Glutamatergic neuron (in vitro differentiated cells): ENCODE measurements around the gene SORD. TPM values are rescaled to one million over a fixed set of nuclear protein-coding genes. Genes with fewer than 3 reads are reported as not detected.
A peak's percentile ranks its signal among the peaks of the same experiment; 100 is the strongest.
"Not testable (repeated sequence)": the region's sequence is repeated elsewhere in the genome, so short reads cannot be mapped to it uniquely, and the experiment has no call there.

ENCODE experiments used
- DNase-seq: peaks from one replicate; pipeline ENCODE4 v3.0.0; 2022
- H3K27ac Mint-ChIP-seq: one replicate; pipeline ENCODE4 v1.8.0; 2020; ENCODE audit warnings: mild to moderate bottlenecking, mixed read lengths, inconsistent platforms; ENCODE audit not compliant: unreplicated experiment
- H3K27me3 Mint-ChIP-seq: one replicate; pipeline ENCODE4 v1.8.0; 2020; ENCODE audit warnings: mild to moderate bottlenecking, moderate library complexity, mixed read lengths, inconsistent platforms; ENCODE audit not compliant: unreplicated experiment
- H3K36me3 Mint-ChIP-seq: one replicate; pipeline ENCODE4 v1.8.0; 2020; ENCODE audit warnings: mild to moderate bottlenecking, mixed read lengths, inconsistent platforms; ENCODE audit not compliant: unreplicated experiment
- H3K4me1 Mint-ChIP-seq: one replicate; pipeline ENCODE4 v1.8.0; 2020; ENCODE audit warnings: mild to moderate bottlenecking, low read depth, mixed read lengths, inconsistent platforms; ENCODE audit not compliant: unreplicated experiment
- H3K4me3 Mint-ChIP-seq: one replicate; pipeline ENCODE4 v1.8.0; 2020; ENCODE audit warnings: mild to moderate bottlenecking, mixed read lengths, inconsistent platforms; ENCODE audit not compliant: unreplicated experiment
- H3K9me3 Mint-ChIP-seq: one replicate; pipeline ENCODE4 v1.8.0; 2020; ENCODE audit warnings: mild to moderate bottlenecking, moderate library complexity, mixed read lengths, inconsistent platforms; ENCODE audit not compliant: unreplicated experiment
- CTCF ChIP-seq: fragments of 200-600 bp; sonication (generic); IDR thresholded peaks from one replicate; pipeline ENCODE4 v1.5.0; 2021; ENCODE audit not compliant: partially characterized antibody, unreplicated experiment
- total RNA-seq: library from RNA; stranded (reverse); fragmentation: NEBNext Ultra II Directional; extraction: Animal tissue kit (Norgen Biotek cat#: 25700); gene quantifications from one replicate; pipeline ENCODE4 v1.2.1, GENCODE V29; 2021; ENCODE audit not compliant: unreplicated experiment

The SORD gene
- total RNA-seq, 1 donor from 2014 or later, result 29.1 TPM

DNA sequence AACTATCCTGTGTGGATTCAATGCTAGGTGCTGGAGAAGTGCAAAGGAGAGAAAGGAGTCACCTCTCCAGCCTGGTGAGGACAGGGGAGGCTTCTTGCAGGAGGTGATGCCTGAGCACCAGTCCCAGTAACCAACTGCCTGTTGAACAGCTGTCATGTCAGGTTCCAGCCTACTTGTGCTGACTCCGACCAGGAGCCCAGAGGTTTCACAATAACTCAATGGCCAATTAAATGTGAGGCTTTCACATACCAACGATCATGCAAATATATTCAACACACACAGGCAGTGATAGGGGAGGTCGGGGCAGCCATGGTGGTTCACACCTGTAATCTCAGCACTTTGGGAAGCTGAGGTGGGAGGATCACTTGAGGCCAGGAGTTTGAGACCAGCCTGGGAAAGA, 7.7 kb downstream of the SORD start:
- Mint-ChIP-seq H3K9me3 (peaks cover 3% of the 10 kb centered on the region), H3K36me3 (peaks cover 14% of the 10 kb centered on the region)

GRCh38 chr15:45031522-45032028, 8.6 kb downstream of the SORD start:
- not testable (repeated sequence) for DNase-seq, H3K27me3 Mint-ChIP-seq, H3K27ac Mint-ChIP-seq, H3K9me3 Mint-ChIP-seq, H3K4me3 Mint-ChIP-seq, H3K4me1 Mint-ChIP-seq
- H3K36me3 Mint-ChIP-seq, result peaks cover 14% of the 10 kb centered on the region

More for the DNA sequence above, 7.7 kb downstream of the SORD start:
- DNase-seq, result no peak
- no peak overlapping the region for H3K27ac Mint-ChIP-seq
- peaks cover 1% of the 10 kb centered on the region for H3K27me3 Mint-ChIP-seq
- no peaks in the 10 kb centered on the region for H3K4me1 Mint-ChIP-seq
- TF ChIP-seq CTCF, result no peak
- no peak overlapping the region for H3K4me3 Mint-ChIP-seq

DNA sequence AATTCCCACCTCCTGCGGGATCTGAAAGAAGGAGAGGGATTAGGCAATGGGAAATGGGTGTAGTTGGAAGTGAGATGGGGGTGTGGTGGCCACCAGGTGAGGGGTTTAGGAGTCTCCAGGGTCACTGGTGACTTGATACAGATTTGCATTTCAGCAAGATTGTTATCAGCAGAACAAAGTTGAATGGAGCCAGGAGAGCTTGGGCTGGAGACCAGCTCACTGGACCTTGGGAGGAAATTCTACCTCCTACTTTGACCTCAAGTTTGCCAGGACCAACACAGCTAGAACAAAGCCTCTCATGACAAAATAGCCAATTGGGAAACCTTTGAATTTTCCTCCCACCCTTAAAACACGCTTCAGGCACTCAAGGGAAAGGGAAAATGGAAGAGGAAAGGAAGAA, 9.5 kb downstream of the SORD start:
- H3K27ac Mint-ChIP-seq, H3K27me3 Mint-ChIP-seq, H3K4me3 Mint-ChIP-seq, H3K9me3 Mint-ChIP-seq, H3K4me1 Mint-ChIP-seq, DNase-seq: not testable (repeated sequence)
- peaks cover 14% of the 10 kb centered on the region for H3K36me3 Mint-ChIP-seq

- H3K27me3 Mint-ChIP-seq, H3K4me3 Mint-ChIP-seq, DNase-seq, H3K4me1 Mint-ChIP-seq, H3K27ac Mint-ChIP-seq, H3K9me3 Mint-ChIP-seq: not testable (repeated sequence)
- peaks cover 10% of the 10 kb centered on the region for H3K36me3 Mint-ChIP-seq
Measured at GRCh38 chr15:45034087-45034486, 11.1 kb downstream of the SORD start.

DNA sequence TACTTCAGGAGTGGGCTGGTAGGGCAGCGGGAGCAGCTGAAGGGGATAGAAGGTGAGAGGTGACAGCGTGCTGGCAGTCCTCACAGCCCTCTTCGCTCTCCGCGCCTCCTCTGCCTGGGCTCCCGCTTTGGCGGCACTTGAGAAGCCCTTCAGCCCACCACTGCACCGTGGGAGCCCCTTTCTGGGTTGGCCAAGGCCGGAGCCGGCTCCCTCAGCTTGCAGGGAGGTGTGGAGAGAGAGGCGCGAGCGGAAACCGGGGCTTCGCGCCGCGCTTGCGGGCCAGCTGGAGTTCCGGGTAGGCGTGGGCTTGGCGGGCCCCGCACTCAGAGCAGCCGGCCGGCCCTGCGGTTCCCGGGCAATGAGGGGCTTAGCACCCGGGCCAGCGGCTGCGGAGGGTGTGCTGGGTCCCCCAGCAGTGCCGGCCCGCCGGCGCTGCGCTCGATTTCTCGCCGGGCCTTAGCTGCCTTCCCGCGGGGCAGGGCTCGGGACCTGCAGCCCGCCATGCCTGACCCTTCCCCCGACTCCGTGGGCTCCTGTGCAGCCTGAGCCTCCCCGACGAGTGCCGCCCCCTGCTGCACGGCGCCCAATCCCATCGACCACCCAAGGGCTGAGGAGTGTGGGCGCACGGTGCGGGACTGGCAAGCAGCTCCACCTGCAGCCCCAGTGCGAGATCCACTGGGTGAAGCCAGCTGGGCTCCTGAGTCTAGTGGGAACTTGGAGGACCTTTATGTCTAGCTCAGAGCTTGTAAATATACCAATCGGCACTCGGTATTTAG, 11.8 kb downstream of the SORD start:
- not testable (repeated sequence) for H3K9me3 Mint-ChIP-seq, H3K4me3 Mint-ChIP-seq, H3K27ac Mint-ChIP-seq, H3K36me3 Mint-ChIP-seq, DNase-seq, H3K27me3 Mint-ChIP-seq, H3K4me1 Mint-ChIP-seq

DNA sequence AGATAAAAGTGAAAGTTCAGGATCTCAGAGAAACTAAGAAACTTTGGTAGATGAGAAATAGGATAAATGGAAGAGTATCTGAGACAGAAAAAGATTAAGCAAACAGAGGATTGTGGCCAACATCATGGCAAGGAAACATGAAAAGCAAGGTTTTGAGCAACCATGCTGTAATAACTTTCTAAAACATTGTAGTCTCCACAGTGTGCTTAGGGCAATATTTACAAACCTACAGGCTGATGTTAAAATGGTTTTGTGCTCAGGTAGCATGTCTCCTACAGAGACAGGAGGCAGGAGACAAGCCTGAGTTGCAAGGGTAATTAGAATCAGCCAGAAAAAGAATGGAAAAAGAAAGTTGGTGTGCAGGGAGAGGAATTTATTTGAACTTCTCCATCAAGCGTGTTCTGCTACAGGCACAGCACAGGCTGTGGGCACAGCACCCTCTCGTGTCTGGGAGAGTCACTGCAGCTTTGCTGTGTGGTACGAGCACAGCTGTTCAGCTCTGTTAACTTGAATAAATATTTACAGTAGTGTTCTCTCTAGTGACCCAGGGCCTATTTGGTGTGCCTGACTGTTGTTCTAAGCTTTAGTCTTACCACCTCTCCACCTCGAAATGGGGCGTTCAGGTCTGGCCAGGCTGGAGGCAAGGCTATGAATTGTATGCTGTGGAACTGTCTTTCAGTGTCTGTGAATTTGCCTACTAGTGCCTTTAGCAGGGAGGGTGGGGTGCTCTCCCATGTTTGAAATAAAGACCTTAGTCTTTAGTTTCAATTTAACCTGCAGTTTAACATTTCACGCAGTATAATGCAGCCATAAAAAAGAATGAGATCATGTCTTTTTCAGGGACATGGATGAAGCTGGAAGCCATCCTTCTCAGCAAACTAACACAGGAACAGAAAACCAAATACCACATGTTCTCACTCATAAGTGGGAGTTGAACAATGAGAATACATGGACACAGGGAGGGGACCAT, 14.1 kb downstream of the SORD start:
- H3K4me1 Mint-ChIP-seq, H3K27me3 Mint-ChIP-seq, H3K36me3 Mint-ChIP-seq, H3K4me3 Mint-ChIP-seq, H3K9me3 Mint-ChIP-seq, H3K27ac Mint-ChIP-seq: not testable (repeated sequence)
- peak; percentile 72 for DNase-seq
- peak; percentile 75 for TF ChIP-seq CTCF
